ENCODE data around the gene ERFE. TPM values are rescaled to one million over a fixed set of nuclear protein-coding genes. Genes with fewer than 3 reads are reported as not detected.

ERFE gene
- polyA plus RNA-seq, 1 of the 3 experiments (the other 2 are of a cell fraction): 1.3 TPM

DNA sequence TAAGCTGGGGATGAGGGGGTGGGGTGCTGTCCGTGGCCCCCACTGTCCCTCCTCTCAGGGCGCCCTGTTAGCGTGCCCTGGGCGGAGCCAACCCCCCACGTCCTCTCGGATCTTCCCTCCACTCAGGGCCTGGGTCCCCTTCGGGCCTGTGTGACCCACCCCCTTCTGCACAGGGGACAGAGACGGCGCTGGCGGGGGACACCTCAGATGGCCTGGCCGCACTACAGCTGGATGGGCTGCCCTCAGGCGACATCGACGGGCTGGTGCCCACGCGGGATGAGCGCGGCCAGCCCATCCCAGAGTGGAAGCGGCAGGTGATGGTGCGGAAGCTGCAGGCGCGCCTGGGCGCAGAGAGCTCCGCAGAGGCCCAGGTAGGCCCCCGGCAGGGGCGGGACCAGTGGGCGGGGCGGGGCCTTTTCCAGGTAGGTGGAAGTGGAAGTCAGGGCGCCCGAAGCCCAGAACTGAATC, 30.2 kb upstream of the ERFE start (continued):
- TF ChIP-seq, protein P1, sequence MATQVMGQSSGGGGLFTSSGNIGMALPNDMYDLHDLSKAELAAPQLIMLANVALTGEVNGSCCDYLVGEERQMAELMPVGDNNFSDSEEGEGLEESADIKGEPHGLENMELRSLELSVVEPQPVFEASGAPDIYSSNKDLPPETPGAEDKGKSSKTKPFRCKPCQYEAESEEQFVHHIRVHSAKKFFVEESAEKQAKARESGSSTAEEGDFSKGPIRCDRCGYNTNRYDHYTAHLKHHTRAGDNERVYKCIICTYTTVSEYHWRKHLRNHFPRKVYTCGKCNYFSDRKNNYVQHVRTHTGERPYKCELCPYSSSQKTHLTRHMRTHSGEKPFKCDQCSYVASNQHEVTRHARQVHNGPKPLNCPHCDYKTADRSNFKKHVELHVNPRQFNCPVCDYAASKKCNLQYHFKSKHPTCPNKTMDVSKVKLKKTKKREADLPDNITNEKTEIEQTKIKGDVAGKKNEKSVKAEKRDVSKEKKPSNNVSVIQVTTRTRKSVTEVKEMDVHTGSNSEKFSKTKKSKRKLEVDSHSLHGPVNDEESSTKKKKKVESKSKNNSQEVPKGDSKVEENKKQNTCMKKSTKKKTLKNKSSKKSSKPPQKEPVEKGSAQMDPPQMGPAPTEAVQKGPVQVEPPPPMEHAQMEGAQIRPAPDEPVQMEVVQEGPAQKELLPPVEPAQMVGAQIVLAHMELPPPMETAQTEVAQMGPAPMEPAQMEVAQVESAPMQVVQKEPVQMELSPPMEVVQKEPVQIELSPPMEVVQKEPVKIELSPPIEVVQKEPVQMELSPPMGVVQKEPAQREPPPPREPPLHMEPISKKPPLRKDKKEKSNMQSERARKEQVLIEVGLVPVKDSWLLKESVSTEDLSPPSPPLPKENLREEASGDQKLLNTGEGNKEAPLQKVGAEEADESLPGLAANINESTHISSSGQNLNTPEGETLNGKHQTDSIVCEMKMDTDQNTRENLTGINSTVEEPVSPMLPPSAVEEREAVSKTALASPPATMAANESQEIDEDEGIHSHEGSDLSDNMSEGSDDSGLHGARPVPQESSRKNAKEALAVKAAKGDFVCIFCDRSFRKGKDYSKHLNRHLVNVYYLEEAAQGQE (IDR thresholded peaks at IDR 0.05; ENCODE audit: low read depth, low read length): no peak
- TF ChIP-seq GABPA (IDR thresholded peaks at IDR 0.05; ENCODE audit: low read depth): no peak
- no peak for TF ChIP-seq SMC3 (IDR thresholded peaks at IDR 0.05; ENCODE audit: low read depth, low read length)

DNA sequence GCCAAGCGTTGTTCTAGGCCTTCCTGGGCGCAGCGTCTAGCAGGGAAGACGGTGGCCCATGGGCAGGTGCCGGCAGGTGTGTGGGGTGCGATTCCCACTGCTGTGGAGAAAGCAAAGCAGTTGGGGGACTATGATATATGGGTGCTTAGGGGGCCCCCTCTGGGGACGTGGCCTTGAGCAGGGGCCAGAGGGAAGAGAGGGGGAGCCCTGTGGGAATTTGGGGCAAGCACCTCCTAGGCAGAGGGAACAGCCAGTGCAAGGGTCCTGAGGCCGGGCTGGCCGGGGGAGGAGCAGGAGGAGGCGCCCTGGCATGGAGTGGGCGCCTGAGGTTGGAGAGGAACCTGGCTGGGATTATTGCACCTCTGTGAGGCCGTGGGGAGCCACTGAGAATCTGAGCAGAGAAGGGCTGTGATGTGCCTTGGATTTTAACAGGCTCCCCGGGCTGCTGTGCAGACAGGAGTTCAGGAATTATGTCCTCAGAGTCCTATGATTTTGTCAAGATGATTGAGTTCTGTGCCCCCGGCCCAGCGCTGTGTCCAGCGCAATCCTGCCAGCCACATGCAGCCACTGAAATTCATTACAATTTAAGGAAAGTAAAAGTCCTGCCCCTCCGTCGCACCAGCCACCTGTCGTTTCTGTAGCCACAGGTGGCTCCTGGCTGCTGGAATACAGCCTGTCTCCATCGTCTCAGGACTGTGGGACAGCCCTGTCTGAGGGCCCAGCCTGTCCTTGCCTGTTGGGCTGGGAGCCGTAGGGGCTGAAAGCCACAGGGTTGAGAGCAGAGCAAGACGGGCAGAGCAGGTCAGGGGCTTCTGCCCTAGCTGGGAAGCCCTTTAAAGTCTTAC, 29.4 kb upstream of the ERFE start:
- no peaks in the 10 kb centered on the region; a peak in 1 of 4 replicates for H3K4me1 ChIP-seq (ENCODE audit: control insufficient read depth in 1 of 2, insufficient read depth in 2 of 2, low read depth in 1 of 2, low read length in 1 of 2)

More for the DNA sequence above, 29.4 kb upstream of the ERFE start:
- ChIA-PET CTCF (no interaction called here), POLR2A (no interaction called here)
- DNase-seq: no peak
- no peak overlapping the region for H3K4me3 ChIP-seq (ENCODE audit: low read depth in 2 of 2, low read length in 1 of 2)
- no peaks in the 10 kb centered on the region for H4K20me1 ChIP-seq (ENCODE audit: insufficient read depth)
- H3K36me3 ChIP-seq (replicated peaks in 1 of 2; ENCODE audit: control insufficient read depth in 1 of 2, insufficient read depth in 2 of 2, low read length in 1 of 2): no peaks in the 10 kb centered on the region
- H3K79me2 ChIP-seq (ENCODE audit: insufficient read depth): no peaks in the 10 kb centered on the region
- H3F3A ChIP-seq (replicated peaks; ENCODE audit: insufficient read depth): no peaks in the 10 kb centered on the region
- no peak overlapping the region for H2AFZ ChIP-seq (ENCODE audit: low read depth)
- no peak overlapping the region for H3K27ac ChIP-seq (ENCODE audit: low read depth in 2 of 2, low read length in 1 of 2)
- no peaks in the 10 kb centered on the region for H3K27me3 ChIP-seq (ENCODE audit: insufficient read depth)
- H3K9me2 ChIP-seq: no peaks in the 10 kb centered on the region
- no peak overlapping the region for H3K9ac ChIP-seq
- WGBS (ENCODE audit: low lambda C conversion rate): 77% methylated on average over 19 of the region's 22 CpGs
- TF ChIP-seq GABPA (IDR thresholded peaks at IDR 0.05; ENCODE audit: low read depth) (no peak), YY1 (IDR thresholded peaks at IDR 0.05; ENCODE audit: low read depth) (no peak), RCOR1 (IDR thresholded peaks at IDR 0.05; ENCODE audit: low read length) (no peak), FOXJ3 (CRISPR knock-in tag; IDR thresholded peaks at IDR 0.05) (no peak), TAF1 (IDR thresholded peaks at IDR 0.05; ENCODE audit: borderline replicate concordance, low read depth, low read length) (no peak), TCF12 (IDR thresholded peaks at IDR 0.05) (no peak), TEAD4 (IDR thresholded peaks at IDR 0.05; ENCODE audit: borderline replicate concordance, insufficient read depth) (no peak), EZH2phosphoT487 (IDR thresholded peaks at IDR 0.05; ENCODE audit: borderline replicate concordance, low read depth) (no peak), MEF2A (IDR thresholded peaks at IDR 0.05; ENCODE audit: borderline replicate concordance, low read depth) (no peak), GATA2 (CRISPR knock-in tag; IDR thresholded peaks at IDR 0.05) (no peak)
- TF ChIP-seq, protein P2, sequence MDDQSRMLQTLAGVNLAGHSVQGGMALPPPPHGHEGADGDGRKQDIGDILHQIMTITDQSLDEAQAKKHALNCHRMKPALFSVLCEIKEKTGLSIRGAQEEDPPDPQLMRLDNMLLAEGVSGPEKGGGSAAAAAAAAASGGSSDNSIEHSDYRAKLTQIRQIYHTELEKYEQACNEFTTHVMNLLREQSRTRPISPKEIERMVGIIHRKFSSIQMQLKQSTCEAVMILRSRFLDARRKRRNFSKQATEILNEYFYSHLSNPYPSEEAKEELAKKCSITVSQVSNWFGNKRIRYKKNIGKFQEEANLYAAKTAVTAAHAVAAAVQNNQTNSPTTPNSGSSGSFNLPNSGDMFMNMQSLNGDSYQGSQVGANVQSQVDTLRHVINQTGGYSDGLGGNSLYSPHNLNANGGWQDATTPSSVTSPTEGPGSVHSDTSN (IDR thresholded peaks at IDR 0.05): no peak
- TF ChIP-seq, protein P3, sequence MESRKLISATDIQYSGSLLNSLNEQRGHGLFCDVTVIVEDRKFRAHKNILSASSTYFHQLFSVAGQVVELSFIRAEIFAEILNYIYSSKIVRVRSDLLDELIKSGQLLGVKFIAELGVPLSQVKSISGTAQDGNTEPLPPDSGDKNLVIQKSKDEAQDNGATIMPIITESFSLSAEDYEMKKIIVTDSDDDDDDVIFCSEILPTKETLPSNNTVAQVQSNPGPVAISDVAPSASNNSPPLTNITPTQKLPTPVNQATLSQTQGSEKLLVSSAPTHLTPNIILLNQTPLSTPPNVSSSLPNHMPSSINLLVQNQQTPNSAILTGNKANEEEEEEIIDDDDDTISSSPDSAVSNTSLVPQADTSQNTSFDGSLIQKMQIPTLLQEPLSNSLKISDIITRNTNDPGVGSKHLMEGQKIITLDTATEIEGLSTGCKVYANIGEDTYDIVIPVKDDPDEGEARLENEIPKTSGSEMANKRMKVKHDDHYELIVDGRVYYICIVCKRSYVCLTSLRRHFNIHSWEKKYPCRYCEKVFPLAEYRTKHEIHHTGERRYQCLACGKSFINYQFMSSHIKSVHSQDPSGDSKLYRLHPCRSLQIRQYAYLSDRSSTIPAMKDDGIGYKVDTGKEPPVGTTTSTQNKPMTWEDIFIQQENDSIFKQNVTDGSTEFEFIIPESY (IDR thresholded peaks at IDR 0.05; ENCODE audit: borderline replicate concordance, low read depth): no peak
- TF ChIP-seq, protein P4, sequence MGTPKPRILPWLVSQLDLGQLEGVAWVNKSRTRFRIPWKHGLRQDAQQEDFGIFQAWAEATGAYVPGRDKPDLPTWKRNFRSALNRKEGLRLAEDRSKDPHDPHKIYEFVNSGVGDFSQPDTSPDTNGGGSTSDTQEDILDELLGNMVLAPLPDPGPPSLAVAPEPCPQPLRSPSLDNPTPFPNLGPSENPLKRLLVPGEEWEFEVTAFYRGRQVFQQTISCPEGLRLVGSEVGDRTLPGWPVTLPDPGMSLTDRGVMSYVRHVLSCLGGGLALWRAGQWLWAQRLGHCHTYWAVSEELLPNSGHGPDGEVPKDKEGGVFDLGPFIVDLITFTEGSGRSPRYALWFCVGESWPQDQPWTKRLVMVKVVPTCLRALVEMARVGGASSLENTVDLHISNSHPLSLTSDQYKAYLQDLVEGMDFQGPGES (IDR thresholded peaks at IDR 0.05; ENCODE audit: low read depth, low read length): no peak
- H3K4me2 ChIP-seq: no peak overlapping the region
- H3K9me3 ChIP-seq: no peaks in the 10 kb centered on the region
